IMR-90 (cell line): ENCODE data around the gene CARD14. TPM values are rescaled to one million over a fixed set of nuclear protein-coding genes. Genes with fewer than 3 reads are reported as not detected.

Experiments
- ATAC-seq: fragments of 200-7000 bp; cut with Tn5 transposase; 2 replicates; pipeline ENCODE4 v1.9.1; 2020; ENCODE audit warnings: low read depth, mild to moderate bottlenecking, moderate library complexity
- BruUV-seq: library from RNA; stranded (reverse); fragments of 400-500 nt; replicated peaks from 2 replicates; lab custom pipeline; 2021; lab: Mats Ljungman, UMichigan
- CTCF ChIA-PET: fragments of 300-600 bp; formaldehyde crosslinking; extraction: SDS; loops from one replicate; lab custom pipeline; 2021; ENCODE audit warnings: antibody characterized with exemption; lab: Yijun Ruan, JAX
- POLR2A ChIA-PET: fragments of 300-600 bp; sonication (Branson Sonifier 250); formaldehyde crosslinking; loops from one replicate; lab custom pipeline; 2022; ENCODE audit warnings: antibody characterized with exemption; ENCODE audit not compliant: unreplicated experiment; lab: Charles Lee
- DNase-seq: peaks from one replicate; pipeline ENCODE4 v3.0.0; 2013
- H2AFZ ChIP-seq: replicated peaks from 2 replicates; pipeline ENCODE3; 2013; ENCODE audit warnings: low read length, mild to moderate bottlenecking; ENCODE audit not compliant: poor library complexity
- H2AK5ac ChIP-seq: 2 replicates; pipeline ENCODE4 v1.6.1; 2013; ENCODE audit warnings: low read depth, low read length, inconsistent platforms
- H2AK9ac ChIP-seq: replicated peaks from 2 replicates; pipeline ENCODE3; 2013; ENCODE audit warnings: mild to moderate bottlenecking, low read depth, low read length, moderate library complexity; ENCODE audit not compliant: poor library complexity
- H2BK120ac ChIP-seq: 2 replicates; pipeline ENCODE4 v1.6.1; 2013; ENCODE audit warnings: low read depth, low read length, inconsistent platforms
- H2BK15ac ChIP-seq: 3 replicates; pipeline ENCODE4 v1.6.1; 2013; ENCODE audit warnings: low read depth, low read length, inconsistent platforms
- H2BK20ac ChIP-seq: 2 replicates; pipeline ENCODE4 v1.6.1; 2013; ENCODE audit warnings: low read depth, mild to moderate bottlenecking, inconsistent platforms, low read length, moderate library complexity
- H2BK5ac ChIP-seq: 2 replicates; pipeline ENCODE4 v1.6.1; 2013; ENCODE audit warnings: mild to moderate bottlenecking, low read depth, low read length, inconsistent platforms; ENCODE audit not compliant: poor library complexity, severe bottlenecking
- H3K14ac ChIP-seq: replicated peaks from 2 replicates; pipeline ENCODE4 v1.6.1; 2013; ENCODE audit warnings: low read depth, low read length, inconsistent platforms
- H3K18ac ChIP-seq: 2 replicates; pipeline ENCODE4 v1.6.1; 2013; ENCODE audit warnings: low read depth, low read length, control low read depth
- H3K23ac ChIP-seq: 2 replicates; pipeline ENCODE4 v1.6.1; 2013; ENCODE audit warnings: low read depth, low read length, inconsistent platforms
- H3K27ac ChIP-seq: 2 replicates; pipeline ENCODE4 v1.5.1; 2013; ENCODE audit warnings: mild to moderate bottlenecking, control low read depth, low read length; ENCODE audit not compliant: insufficient read depth
- H3K27me3 ChIP-seq: 2 replicates; pipeline ENCODE4 v1.6.1; 2013; ENCODE audit warnings: low read length; ENCODE audit not compliant: control insufficient read depth, insufficient read depth
- H3K36me3 ChIP-seq: 2 replicates; pipeline ENCODE4 v1.6.1; 2013; ENCODE audit warnings: low read length, mixed read lengths; ENCODE audit not compliant: control insufficient read depth, insufficient read depth
- H3K4ac ChIP-seq: 2 replicates; pipeline ENCODE4 v1.6.1; 2013; ENCODE audit warnings: low read depth, low read length, inconsistent platforms
- H3K4me1 ChIP-seq: 2 replicates; pipeline ENCODE4 v1.6.1; 2013; ENCODE audit warnings: low read length, mixed read lengths; ENCODE audit not compliant: control insufficient read depth, insufficient read depth
- H3K4me2 ChIP-seq: 2 replicates; pipeline ENCODE4 v1.6.1; 2013; ENCODE audit warnings: low read depth, mild to moderate bottlenecking, control low read depth, low read length, moderate library complexity
- H3K4me3 ChIP-seq: 2 replicates; pipeline ENCODE4 v1.5.1; 2013; ENCODE audit warnings: low read depth, mild to moderate bottlenecking, control low read depth, low read length, moderate library complexity; ENCODE audit not compliant: insufficient read depth
- H3K56ac ChIP-seq: 2 replicates; pipeline ENCODE4 v1.6.1; 2013; ENCODE audit warnings: low read length, inconsistent platforms; ENCODE audit not compliant: insufficient read depth; ENCODE audit errors: extremely low read depth
- H3K79me1 ChIP-seq, 2 experiments: 2 replicates each; pipeline ENCODE4 v1.6.1; 2013; ENCODE audit warnings: low read length in 2 of 2, inconsistent platforms in 1 of 2, low read depth in 1 of 2
- H3K9ac ChIP-seq: 2 replicates; pipeline ENCODE4 v1.6.1; 2013; ENCODE audit warnings: low read depth, low read length, control low read depth
- H3K9me1 ChIP-seq: 2 replicates; pipeline ENCODE4 v1.6.1; 2013; ENCODE audit warnings: low read length, inconsistent platforms; ENCODE audit not compliant: insufficient read depth
- H3K9me3 ChIP-seq: 2 replicates; pipeline ENCODE4 v1.6.1; 2013; ENCODE audit warnings: low read length; ENCODE audit not compliant: control insufficient read depth, insufficient read depth
- H4K20me1 ChIP-seq: 2 replicates; pipeline ENCODE4 v1.6.1; 2013; ENCODE audit warnings: low read length, inconsistent platforms; ENCODE audit not compliant: insufficient read depth
- H4K5ac ChIP-seq: 2 replicates; pipeline ENCODE4 v1.6.1; 2013; ENCODE audit warnings: mild to moderate bottlenecking, low read depth, low read length, control low read depth
- H4K8ac ChIP-seq, 2 experiments: 2 replicates each; pipeline ENCODE4 v1.6.1; 2013; ENCODE audit warnings: low read depth in 2 of 2, low read length in 2 of 2, control low read depth in 1 of 2, inconsistent platforms in 1 of 2
- H4K91ac ChIP-seq: 2 replicates; pipeline ENCODE4 v1.6.1; 2013; ENCODE audit warnings: low read depth, low read length, inconsistent platforms; ENCODE audit not compliant: insufficient read depth
- BHLHE40 ChIP-seq: fragments of 150-350 bp; IDR thresholded peaks from 2 replicates; pipeline ENCODE4 v1.6.1; 2016; ENCODE audit warnings: mild to moderate bottlenecking, low read depth, low read length
- CEBPB ChIP-seq: IDR thresholded peaks from 2 replicates; pipeline ENCODE4 v1.6.1; 2012; ENCODE audit warnings: low read depth, low read length, improper control_type of control experiment
- POLR2A ChIP-seq: IDR thresholded peaks from 2 replicates; pipeline ENCODE4 v1.6.1; 2012; ENCODE audit warnings: mild to moderate bottlenecking, low read depth, low read length
- SMC3 ChIP-seq: fragments of 150-350 bp; IDR thresholded peaks from 2 replicates; pipeline ENCODE4 v1.6.1; 2016; ENCODE audit warnings: low read depth, mild to moderate bottlenecking, antibody characterized with exemption, low read length, moderate library complexity
- WGBS, 2 experiments: methylation state at CpG; one replicate each; pipeline versions ENCODE4 v1.1.5 to v1.1.7; 2013; ENCODE audit warnings: missing lambda C conversion rate in 2 of 2; ENCODE audit not compliant: insufficient read length in 1 of 2; ENCODE audit errors: extremely low coverage in 2 of 2; 5-methylcytosine and 5-hydroxymethylcytosine counted together
- dilution Hi-C: fragments of 300-500 bp; cut with HindIII; formaldehyde crosslinking; loops from one replicate; pipeline ENCODE4 v1.14.3; 2018; ENCODE audit warnings: low sequenced_read_pairs; ENCODE audit not compliant: unreplicated experiment
- in situ Hi-C: fragments of 300-500 bp; cut with MboI; formaldehyde crosslinking; loops from 3 replicates; pipeline ENCODE4 v1.14.3; 2019; ENCODE audit warnings: low sequenced_read_pairs, inconsistent platforms, mixed read lengths
- intact Hi-C: fragments of 100-400 bp; cut with micrococcal nuclease; formaldehyde crosslinking; loops from 2 replicates; pipeline ENCODE4 v1.10.0; 2022
- polyA plus RNA-seq, 3 experiments: library from polyadenylated mRNA; depleted of rRNA; stranded (reverse); fragments of >200 nt; gene quantifications; 2 replicates each; pipeline ENCODE4 v1.2.3, GENCODE V29; 2012; ENCODE audit warnings: low replicate concordance in 1 of 3
- total RNA-seq: library from RNA; depleted of rRNA; stranded (reverse); fragments of >200 nt; gene quantifications from 2 replicates; pipeline ENCODE4 v1.2.3, GENCODE V29; 2012
- TF ChIP-seq, protein P1 (sequence below): conservative IDR thresholded peaks from 2 replicates; pipeline ENCODE4 v1.5.1; 2012; ENCODE audit warnings: mild to moderate bottlenecking, low read depth, low read length, improper control_type of control experiment

Gene CARD14
- total and polyA plus RNA-seq, 2 of the 4 experiments (the other 2 are of a cell fraction) = not detected

DNA sequence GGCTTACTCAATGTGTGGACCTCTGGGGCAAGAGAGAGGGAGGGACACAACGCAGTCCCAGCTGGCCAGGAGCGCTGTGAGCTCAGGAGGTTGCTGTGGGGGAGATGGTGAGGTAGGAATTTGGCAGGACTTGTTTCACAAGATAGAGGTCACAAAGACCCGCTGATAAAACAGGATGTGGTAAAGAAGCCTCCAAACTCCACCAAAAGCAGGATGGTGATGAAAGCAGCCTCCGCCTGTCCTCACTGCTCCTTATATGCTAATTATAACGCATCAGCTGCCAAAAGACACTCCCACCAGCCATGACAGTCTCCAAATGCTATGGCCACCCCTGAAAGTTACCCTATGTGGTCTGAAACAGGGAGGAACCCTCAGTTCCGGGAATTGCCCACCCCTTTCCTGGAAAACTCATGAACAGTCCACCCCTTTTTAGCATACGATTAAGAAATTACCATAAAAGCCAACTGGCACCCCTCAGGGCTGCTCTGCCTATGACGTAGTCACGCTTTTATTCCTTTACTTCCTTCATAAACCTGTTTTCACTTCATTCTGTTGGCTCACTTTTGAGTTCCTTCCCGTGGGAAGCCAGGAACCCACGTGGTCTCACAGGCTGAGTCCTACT, 17.6 kb upstream of the CARD14 start (continued):
- no peak for TF ChIP-seq SMC3

- H3K4me3 ChIP-seq = no peak overlapping the region
- dilution Hi-C loops = no loop called here
- no peak overlapping the region for H3K18ac ChIP-seq
- H4K8ac ChIP-seq = no peak overlapping the region
- H2AFZ ChIP-seq = no peak overlapping the region
- no peaks in the 10 kb centered on the region for H3K27me3 ChIP-seq
- no peak overlapping the region for H4K91ac ChIP-seq
- H2AK9ac ChIP-seq = no peak overlapping the region
- no peak overlapping the region for H3K4ac ChIP-seq
- H3K4me2 ChIP-seq = no peak overlapping the region
- H3K56ac ChIP-seq = no peak overlapping the region
- no peak overlapping the region for H2BK5ac ChIP-seq
- no peak overlapping the region for H2BK20ac ChIP-seq
- H3K9ac ChIP-seq = no peak overlapping the region
- intact Hi-C loops = no loop called here
- H3K79me1 ChIP-seq = peaks cover 9 to 35% of the 10 kb centered on the region in 2 experiments; a peak in 3 of 4 replicates
- WGBS, 2 experiments = 100% methylated on average over 1 of the region's 3 CpGs; no CpG with 5 or more reads in 1 of the 2 experiments
- ChIA-PET CTCF (no interaction called here), POLR2A (no interaction called here)
- no peak overlapping the region for H3K14ac ChIP-seq
- no peak overlapping the region for H3K27ac ChIP-seq
- no peaks in the 10 kb centered on the region; the same call in 1 of the 2 replicates for H3K9me1 ChIP-seq
- TF ChIP-seq CEBPB (no peak), POLR2A (no peak), BHLHE40 (no peak)
- TF ChIP-seq, protein P1, sequence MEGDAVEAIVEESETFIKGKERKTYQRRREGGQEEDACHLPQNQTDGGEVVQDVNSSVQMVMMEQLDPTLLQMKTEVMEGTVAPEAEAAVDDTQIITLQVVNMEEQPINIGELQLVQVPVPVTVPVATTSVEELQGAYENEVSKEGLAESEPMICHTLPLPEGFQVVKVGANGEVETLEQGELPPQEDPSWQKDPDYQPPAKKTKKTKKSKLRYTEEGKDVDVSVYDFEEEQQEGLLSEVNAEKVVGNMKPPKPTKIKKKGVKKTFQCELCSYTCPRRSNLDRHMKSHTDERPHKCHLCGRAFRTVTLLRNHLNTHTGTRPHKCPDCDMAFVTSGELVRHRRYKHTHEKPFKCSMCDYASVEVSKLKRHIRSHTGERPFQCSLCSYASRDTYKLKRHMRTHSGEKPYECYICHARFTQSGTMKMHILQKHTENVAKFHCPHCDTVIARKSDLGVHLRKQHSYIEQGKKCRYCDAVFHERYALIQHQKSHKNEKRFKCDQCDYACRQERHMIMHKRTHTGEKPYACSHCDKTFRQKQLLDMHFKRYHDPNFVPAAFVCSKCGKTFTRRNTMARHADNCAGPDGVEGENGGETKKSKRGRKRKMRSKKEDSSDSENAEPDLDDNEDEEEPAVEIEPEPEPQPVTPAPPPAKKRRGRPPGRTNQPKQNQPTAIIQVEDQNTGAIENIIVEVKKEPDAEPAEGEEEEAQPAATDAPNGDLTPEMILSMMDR = no peak
- H2BK15ac ChIP-seq = no peak overlapping the region
- H4K20me1 ChIP-seq = no peaks in the 10 kb centered on the region
- no peak overlapping the region for H4K5ac ChIP-seq
- ATAC-seq (no peak), DNase-seq (no peak)
- H3K4me1 ChIP-seq = peaks cover 10% of the 10 kb centered on the region
- no TSS peak for BruUV-seq
- in situ Hi-C loops = no loop called here
- no peaks in the 10 kb centered on the region for H3K36me3 ChIP-seq
- no peak overlapping the region for H2BK120ac ChIP-seq
- no peak overlapping the region for H3K23ac ChIP-seq
- peaks cover 2% of the 10 kb centered on the region; the same call in 1 of the 2 replicates for H3K9me3 ChIP-seq
- no peak overlapping the region for H2AK5ac ChIP-seq
These were observed 16.8 kb upstream of the CARD14 start for GRCh38 chr17:80153004-80153403.
